NCI-H226 (cell line): ENCODE measurements around the gene C22orf42.

Experiments
- DNase-seq: peaks from one replicate; pipeline ENCODE4 v3.0.0-alpha.2; 2015

Gene C22orf42

DNA sequence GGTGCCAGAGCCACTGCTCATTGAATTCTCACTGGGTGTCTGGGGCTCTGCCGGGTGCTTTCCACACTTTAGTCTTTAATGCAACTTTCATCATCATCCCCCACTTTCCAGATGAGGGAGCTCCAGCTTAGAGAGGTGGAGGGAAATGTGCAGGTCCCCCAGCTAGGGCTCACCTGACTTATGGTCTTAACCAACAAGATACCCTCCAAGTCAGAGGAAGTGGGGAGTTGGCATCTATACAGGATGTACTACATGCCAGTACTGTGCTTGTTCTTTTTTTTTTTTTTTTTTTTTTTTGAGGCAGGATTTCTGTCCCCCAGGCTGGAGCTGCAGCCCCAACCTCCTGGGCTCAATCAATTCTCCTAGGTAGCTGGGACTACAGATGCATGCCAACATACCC, 26.3 kb downstream of the C22orf42 start:
- DNase-seq: no peak

DNA sequence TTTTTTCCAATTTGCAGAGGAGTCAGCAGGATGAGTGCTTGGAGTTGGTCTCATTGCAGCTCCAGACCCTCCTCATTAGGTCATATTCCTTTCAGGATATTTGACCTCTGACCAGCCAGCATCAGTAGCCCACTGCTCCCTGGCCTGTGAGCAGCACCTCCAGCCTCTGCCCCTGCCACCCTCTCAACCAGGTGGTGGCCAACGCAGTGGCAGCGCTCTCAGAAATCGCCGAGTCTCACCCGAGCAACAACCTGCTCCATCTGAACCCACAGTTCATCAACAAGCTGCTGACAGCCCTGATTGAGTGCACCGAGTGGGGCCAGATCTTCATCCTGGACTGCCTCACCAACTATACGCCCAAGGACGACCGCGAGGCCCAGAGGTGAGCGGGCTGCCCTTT, 27.0 kb downstream of the C22orf42 start:
- no peak for DNase-seq

DNA sequence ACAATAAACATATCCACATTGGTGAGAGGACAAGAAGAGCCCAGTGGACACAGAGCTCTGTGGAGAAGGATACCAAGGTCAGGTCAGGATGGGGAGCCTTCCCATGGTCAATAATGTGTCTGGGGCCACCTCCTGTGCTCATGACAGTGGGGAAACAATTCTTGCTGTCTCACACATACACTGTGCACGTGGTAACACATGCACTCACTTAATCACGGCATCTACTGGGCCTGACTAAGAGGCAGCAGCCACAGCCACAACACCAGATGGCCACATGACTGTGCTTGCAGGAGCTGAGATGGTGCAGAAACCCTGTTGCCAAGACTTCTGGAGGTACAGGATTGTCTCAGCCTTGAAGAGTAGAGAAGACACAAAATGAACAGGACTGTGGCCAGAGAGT, 28.6 kb downstream of the C22orf42 start:
- no peak for DNase-seq

DNA sequence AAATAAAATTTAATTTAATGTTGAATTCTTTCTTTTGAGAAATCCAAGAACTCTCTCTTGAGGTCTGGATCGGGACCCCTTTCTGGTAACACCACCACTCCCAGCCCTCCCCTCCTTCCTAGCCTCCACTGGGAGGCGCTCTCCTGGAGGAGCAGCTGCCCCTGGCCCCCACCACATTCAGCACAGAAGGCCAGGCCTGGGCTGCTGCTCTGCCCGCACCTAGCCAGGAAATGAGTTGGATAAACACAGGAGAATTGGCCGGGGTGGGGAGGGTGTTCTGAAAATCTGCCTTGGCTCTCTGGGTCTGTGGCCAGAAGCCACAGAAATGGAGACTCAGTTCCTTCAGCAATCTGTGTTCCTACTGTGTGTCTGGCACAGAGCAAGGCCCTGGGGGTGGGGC, 31.2 kb downstream of the C22orf42 start:
- no peak for DNase-seq

DNA sequence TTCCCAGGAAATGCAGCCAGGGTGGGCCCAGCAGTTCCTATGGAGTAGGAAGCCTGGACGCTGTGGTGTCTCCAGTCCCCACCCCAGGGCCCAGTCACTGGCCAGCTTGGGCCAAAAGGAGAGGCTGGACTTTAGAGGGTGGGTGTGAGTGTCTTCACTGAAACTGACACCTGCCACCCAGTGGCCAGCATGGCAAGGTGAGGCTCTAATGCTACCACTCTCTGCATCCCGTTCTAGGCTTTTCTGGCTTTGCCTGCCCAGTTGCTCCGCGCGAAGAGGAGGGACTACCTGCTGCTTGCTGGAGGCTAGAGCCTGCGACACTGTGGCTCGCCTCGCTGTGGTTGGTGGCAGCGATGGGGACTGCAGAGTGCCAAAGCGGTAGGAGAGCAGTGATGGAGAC, 35.4 kb downstream of the C22orf42 start:
- DNase-seq: no peak

DNA sequence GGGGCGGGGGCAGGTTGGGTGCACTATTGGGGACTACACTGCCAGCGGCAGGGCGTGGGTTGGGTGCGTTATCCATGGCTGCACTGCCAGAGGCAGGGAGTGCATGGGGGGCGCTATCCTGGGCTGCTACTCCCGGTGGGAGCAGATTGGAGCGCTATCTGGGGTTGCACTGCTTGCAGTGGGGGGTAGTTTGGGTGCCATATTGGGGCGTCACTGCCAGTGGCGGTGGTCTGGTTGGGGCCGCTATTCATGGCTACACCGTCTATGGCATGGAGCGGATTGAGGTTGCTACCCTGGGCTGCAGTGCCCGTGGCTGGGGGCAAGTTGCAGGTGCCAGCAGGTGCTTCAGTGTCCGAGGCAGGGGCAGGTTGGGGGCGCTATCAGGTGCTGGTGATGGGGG, 36.2 kb downstream of the C22orf42 start:
- DNase-seq: no peak

DNA sequence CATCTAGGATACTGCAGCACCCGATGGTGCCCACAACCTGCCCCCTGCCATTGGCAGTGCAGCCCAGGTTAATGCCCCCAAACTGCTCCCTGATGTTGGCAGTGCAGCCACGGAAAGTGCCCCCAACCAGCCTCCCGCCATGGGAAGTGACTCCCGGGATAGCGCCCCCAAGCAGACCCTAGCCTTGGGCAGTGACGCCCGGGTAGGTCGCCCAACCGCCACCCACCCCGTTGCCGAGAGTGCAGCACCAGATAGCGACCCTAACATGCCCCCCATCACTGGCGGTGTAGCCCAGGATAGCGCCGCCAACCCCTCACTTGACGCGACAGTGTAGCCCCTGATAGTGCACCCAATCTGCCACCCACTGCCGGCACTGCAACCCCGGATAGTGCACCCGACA, 38.5 kb downstream of the C22orf42 start:
- no peak for DNase-seq

DNA sequence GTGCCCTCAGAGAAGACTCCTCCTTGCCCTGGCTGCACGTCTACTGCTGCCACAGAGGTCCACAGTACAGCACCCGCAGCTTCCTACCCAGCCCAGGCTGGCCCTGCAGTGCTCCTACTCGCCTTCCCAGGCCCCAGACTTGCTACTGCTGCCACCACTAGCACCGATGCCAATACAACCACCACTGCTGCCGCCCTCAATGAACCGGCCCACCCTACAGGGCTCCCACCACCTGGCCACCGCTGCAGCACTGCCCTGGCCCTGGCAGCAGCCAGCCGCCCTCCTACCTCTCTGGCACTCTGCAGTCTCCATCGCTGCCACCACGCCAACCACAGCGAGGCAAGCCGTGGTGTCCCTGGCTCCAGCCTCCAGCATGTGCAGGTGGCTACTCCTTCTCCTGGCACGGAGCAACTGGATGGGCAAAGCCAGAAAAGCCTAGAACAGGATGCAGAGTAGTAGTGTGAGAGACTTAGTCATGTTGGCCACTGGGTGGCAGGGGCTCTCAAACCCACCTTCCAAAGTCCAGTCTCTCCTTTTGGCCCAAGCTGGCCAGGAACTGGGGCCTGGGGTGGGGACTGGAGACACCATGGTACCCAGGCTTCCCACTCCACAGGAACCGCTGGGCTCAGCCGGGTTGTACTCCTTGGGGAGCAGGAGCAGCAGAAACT, 39.4 kb downstream of the C22orf42 start:
- no peak for DNase-seq

DNA sequence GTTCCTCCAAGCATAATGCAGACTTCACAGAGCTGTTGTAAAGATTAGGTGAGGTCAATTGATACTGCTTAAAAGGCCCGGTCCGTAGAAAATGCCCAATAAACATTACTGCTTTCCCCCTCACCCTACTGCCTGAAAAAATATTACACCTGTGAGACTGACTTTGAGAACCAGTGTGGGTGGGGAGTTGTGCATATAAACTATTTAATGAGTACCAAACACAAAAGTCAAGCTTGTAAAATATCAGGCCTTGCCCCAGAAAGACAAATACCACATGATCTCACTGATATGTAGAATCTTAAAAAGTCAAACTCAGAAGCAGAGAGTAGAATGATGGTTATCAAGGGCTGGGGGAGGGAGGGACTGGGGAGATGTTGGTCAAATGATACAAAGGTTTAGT, 46.7 kb downstream of the C22orf42 start:
- no peak for DNase-seq

DNA sequence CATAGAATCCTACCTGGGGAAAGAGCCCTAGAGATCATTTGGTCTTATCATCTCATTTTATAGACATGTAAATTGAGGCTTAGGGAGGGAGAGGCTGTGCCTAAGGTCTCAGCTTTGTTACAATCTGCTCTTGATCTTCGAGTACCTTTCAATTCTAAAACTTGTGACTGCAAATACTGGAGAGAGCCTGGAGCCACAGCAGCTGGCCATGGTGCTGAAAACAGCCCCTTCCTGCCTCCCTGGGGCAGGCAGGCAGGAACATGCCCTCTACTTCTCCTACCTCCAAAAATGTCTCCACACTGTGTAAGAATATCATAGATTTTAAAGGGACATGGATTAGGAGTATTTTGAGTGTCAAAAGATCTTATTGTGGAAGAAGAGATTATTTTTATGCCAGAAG, 52.2 kb downstream of the C22orf42 start:
- no peak for DNase-seq

DNA sequence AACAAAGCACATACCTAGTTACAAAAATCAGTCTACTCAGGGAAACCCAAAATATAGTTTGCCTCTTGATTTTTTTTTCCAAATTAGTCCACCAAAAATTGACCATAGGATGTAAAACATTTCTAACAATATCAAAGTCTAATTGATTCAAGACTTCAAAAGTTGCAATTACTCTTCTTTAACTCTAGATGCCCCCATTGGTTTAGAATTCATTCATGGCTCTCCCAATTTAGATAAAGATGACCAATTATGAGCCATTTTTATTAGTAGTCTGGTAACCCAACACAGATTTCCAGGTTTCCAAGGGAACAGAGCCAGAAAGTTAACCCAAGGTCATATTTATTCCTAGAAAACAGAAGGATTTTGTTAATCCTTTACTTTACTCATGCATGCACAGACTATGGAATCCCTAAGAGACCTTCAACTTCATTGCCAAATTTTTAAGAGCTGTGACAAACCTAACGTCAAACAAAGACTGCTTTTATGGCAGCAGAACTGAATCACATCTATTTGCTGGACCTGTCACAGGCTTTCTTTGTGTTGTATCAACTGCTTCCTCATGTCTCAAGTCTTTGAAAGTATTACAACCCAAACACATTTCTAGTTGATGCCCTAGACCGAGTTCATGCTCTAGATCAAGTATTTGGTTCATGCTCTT, 55.3 kb downstream of the C22orf42 start:
- no peak for DNase-seq

DNA sequence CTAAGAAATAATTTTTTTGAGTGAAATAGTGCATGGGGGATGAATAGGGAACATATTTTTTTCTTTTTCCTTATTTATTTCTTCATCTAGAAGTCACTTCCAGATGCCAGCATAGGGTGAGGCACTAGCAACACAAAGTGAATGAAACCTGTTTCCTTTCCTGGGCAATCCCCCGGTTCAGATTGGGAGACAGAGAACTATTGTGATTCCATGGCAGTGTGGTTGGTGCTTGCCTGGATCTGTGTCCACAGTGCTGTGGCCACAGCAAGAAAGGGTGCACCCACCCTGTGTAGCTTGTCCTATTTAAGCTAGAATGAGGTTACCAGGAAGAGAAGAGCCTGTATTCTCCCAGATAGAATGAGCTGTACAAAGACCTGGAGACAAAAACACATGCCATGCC, 58.4 kb downstream of the C22orf42 start:
- DNase-seq: no peak
